HG03457 (cell line): Measurements from ENCODE around the gene FBXO11.

Source experiments
- ATAC-seq: cut with Tn5 transposase; IDR thresholded peaks from one replicate; pipeline ENCODE4 v1.9.1; 2021; ENCODE audit warnings: moderate number of reproducible peaks; ENCODE audit not compliant: unreplicated experiment

FBXO11 gene

GRCh38 chr2:47798631-47799030 is 107.7 kb downstream of the FBXO11 start:
- no peak for ATAC-seq

DNA sequence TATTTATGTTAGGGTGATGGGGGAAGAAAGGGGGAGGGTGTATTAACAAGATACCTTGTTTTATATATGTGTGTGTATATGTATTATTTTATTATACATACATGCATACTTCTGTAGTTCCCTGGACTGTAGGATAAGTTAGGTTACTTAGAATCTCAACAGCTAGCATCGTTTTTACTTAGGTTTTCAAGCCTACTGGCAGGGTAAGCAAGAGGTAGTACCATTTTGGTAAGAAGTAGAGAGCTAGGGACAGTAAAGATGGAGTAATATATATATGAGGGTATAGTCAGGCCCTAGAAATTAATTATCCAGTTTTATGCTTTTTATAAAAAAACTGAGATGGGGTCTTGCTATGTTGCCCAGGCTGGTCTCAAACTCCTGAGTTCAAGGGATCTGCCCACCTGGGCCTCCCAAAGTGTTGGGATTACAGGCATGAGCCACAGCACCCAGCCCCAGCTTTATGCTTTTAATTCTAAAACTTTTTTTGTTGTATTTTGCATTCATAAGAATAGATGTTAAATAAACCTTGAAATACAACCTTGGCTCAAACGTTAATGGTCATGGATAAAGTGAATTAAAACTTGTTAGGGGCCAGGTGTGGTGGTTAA is 110.1 kb downstream of the FBXO11 start:
- no peak for ATAC-seq

DNA sequence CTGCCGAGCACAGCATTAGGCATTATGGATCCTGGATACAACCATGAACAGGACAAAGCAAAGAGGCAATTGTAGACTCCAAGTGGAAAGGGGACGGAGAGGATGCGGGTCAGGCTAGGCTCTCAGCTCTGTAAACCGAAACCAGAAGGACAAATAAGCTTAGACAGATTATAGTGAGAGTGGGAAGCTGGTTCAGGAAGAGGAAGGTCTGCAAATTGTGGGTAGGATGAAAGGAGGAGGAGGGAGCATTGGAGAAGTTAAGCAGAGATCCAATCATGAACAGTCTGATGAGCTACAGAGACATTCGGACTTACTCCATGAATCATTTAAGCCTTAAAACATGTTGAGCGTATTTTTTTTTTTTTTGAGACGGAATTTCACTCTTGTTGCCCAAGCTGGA is 120.3 kb downstream of the FBXO11 start:
- no peak for ATAC-seq

DNA sequence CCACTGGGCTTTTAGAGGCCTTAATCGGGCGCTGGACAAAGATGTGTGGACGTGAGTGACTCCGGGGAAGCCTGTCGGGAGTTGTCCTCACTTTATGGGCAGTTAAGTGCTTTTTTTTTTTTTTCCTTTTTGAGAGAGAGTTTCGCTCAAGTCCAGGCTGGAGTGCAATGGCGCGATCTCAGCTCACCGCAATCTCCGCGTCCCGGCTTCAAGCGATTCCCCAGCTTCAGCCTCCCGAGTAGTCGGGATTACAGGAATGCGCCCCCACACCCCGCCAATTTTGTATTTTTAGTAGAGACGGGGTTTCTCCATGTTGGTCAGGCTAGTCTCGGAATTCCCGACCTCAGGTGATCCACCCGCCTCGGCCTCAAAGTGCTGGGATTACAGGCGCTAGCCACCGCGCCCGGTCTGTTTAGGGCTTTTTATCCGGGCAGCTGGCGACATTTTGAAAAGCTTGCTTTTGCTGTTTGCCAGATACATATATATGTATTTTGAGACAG is 121.9 kb downstream of the FBXO11 start:
- ATAC-seq, result no peak

GRCh38 chr2:47783486-47784351 is 122.6 kb downstream of the FBXO11 start:
- peak; percentile 25 for ATAC-seq

DNA sequence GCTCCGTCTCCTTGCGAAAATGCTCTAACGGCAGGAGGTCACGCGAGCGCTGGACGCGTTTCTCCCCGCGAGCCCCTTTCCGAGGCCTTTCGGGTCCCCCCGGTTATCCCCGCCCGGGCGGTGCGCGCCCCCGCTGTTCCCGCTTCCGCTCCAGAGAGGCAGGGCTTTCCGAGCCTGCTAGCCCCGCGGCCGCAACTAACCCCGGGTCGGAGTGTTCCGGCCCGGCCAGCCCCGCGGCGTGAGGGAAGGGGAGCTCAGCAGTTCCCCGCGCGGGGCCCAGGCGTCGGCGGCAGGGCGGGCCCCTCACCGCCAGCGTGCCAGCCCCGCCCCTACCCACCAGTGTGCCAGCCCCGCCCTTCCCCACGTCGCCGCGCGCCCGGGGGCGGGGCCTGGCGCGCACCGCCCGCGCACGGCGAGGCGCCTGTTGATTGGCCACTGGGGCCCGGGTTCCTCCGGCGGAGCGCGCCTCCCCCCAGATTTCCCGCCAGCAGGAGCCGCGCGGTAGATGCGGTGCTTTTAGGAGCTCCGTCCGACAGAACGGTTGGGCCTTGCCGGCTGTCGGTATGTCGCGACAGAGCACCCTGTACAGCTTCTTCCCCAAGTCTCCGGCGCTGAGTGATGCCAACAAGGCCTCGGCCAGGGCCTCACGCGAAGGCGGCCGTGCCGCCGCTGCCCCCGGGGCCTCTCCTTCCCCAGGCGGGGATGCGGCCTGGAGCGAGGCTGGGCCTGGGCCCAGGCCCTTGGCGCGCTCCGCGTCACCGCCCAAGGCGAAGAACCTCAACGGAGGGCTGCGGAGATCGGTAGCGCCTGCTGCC is 123.4 kb downstream of the FBXO11 start, which contains the start of gene MSH6:
MSH6 (plus strand) TSS at position 475 of the 815 bp plus-strand sequence; CDS start at position 564, 89 bp downstream.
- ATAC-seq, result peak; percentile 76

DNA sequence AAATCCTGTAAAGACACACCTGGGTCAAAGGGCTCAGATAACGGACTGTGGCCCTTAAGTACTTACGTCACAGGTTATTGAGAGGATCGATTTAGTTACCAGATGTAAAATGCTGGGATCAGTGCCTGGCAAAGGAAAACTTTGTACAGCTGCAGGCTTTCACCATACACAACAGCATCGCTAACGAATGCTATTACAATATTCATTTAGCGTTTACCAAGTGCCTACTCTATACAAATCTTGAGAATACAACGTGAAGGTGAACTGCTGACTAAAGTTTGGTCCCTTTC is 124.0 kb downstream of the FBXO11 start:
- no peak for ATAC-seq

- ATAC-seq, result no peak
Observed at GRCh38 chr2:47779426-47779790, 126.9 kb downstream of the FBXO11 start.

- ATAC-seq, result no peak
Observed at GRCh38 chr2:47778698-47779425, 127.4 kb downstream of the FBXO11 start.

DNA sequence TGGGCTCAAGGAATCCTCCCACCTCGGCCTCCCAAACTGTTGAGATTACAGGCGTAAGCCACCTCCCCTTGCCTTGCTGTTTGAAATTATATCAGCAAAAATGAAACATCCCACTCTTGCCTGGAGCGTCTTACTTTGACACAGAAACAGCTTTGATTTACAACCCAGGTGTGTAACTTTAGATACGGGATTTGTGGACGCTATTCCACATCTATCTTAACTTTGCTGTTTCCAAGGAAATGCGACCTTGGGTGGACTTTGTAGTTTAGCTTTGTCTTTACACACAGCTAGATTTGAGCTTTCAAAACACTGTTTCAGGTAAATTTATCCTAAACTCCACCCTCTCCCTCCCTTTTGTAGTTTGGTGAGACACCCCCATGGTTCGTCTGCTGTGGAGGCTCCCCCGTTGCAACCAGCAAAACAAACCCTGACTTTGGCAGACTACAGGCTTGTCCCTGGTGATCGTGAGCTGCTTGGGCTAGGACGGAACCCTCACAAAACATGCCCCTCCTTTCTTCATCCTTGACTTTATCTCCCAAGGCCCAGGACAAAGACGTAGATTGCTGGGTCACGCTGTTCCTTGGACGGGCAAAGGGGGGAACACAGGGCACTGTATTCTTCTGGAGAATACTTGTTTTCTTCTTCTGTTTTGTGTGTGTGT is 128.9 kb downstream of the FBXO11 start:
- no peak for ATAC-seq

GRCh38 chr2:47774567-47774966 is 131.7 kb downstream of the FBXO11 start:
- ATAC-seq, result no peak

- ATAC-seq, result no peak
Observed at GRCh38 chr2:47772343-47772742, 134.0 kb downstream of the FBXO11 start.

DNA sequence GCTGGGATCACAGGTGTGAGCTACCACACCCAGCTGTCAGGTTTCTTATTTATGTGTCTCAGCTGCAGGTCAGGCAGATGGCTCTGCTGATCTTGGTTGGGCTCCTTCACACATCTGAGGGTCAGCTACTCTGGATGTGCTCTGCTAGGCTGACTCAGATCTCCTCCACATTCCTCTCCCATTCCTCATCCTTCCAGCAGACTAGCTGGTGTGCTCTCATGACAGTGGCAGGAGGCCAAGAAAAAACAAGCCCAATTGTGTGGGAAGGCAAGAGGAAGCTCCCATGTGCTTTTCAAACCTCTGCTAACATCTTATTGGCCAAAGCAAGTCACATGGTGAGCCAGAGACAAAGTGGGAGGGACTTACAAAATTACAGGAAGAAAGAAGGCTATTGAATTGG is 135.1 kb downstream of the FBXO11 start:
- ATAC-seq, result no peak

GRCh38 chr2:47769318-47769717 is 137.0 kb downstream of the FBXO11 start:
- no peak for ATAC-seq

- ATAC-seq, result no peak
Observed at GRCh38 chr2:47767880-47768609, 138.3 kb downstream of the FBXO11 start.

DNA sequence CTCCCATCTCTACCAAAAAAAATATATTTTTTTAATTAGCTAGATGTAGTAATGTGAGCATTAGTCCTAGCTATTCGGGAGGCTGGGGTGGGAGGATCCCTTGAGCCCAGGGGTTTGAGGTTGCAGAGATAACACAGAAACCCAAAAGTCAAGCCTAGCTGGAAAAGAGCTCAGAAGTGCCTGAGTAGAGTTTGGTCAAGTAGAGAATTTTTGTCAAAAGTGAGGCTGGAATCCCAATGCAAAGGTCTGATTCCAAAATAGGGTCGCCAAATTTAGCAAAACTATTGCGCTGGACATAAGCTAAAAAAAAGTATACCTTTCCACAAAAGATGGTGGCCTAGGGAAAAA is 138.8 kb downstream of the FBXO11 start:
- no peak for ATAC-seq

- peak; percentile 32 for ATAC-seq
Observed at GRCh38 chr2:47751856-47752414, 154.4 kb downstream of the FBXO11 start.

DNA sequence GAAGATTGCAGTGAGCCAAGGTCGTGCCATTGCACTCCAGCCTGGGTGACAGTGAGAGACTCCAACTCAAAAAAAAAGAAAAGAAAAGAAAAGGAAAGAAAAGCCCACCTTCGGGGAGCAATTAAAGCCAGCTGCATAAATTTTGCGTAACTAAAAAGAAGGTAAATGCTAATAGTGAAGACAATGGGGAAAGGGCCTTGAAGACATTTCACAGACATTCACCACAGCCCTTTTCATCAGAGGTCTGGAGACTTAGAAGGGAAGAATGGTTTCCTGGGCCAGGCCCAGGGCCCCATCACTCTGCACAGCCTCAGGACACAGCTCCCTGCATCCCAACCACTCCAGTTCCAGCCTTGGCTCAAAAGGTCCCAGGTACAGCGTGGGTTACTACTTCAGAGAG is 158.4 kb downstream of the FBXO11 start:
- no peak for ATAC-seq

DNA sequence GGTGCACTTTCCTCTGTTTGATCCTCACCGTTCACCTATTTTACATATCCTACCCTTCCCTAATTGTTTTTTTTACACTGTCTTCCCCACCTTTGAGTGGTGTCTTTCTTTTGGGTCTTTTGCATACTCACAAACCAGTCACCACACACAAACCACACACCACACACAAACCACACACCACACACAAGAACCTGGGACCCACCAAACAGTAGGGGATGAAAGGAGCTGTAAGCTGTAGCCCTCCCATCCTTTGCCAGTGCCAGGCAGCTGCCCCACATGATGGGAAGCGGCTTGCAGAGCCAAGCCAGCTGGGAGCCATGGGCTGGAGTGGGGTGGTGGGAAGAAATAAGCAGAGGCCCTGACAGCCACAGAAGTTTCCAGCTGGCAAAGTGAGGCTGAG is 162.2 kb downstream of the FBXO11 start:
- no peak for ATAC-seq

DNA sequence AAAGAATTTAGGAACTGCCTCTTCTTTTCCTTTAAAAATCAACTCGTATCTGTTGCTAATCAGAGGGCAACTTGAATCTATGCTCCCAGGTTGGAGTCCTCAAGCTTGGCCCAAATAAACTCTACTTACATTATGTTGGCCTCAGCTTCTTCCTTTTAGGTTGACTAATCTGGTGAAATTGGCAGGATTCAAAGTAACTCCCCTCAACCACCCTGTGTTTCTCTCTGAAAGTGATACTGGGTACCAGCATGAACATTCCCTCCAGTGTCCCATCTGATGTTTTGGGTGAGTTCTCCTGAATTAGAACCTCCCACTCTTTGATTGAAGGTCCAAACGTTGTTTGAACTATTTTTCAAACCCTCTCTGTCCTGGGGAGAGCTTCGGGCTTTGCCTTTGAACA is 164.7 kb downstream of the FBXO11 start:
- no peak for ATAC-seq
